ENCODE data around the gene NAT14.

The NAT14 gene

DNA sequence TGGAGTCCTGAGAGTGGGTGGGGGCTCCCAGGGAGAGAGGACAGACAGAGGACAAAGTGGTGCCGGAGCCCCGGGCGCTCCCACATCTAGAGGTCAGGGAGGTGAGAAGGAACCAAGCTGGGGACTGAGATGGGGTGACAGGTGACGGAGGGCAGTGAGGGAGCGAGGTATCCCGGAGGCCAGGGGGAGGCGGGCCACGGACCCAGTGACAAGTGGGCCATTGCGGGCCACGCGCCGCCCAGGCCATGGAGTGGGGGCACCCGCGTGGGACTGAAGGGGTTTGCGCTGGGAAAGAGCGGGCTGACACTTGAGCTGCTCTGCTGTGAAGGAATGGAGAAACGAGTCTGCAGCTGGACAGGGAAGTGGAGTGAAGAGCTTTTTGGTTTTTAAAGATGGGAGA lies 5.9 kb upstream of the NAT14 start:
- Histone ChIP-seq H3K4me3 (ENCODE audit: low read length) (no peak overlapping the region), H3K9me3 (ENCODE audit: control insufficient read depth, low read length) (no peaks in the 10 kb centered on the region), H3K27me3 (ENCODE audit: control insufficient read depth, insufficient read depth, low read length) (no peaks in the 10 kb centered on the region), H3K9ac (ENCODE audit: low read length) (no peak overlapping the region), H3K4me1 (ENCODE audit: control insufficient read depth, insufficient read depth, low read length) (peaks cover 9% of the 10 kb centered on the region), H3K36me3 (ENCODE audit: control insufficient read depth, insufficient read depth, low read length) (no peaks in the 10 kb centered on the region)

GRCh38 chr19:55479451-55480230 lies 5.3 kb upstream of the NAT14 start:
- Histone ChIP-seq H3K4me3 (ENCODE audit: low read length) (no peak overlapping the region), H3K27me3 (ENCODE audit: control insufficient read depth, insufficient read depth, low read length) (no peaks in the 10 kb centered on the region), H3K4me1 (ENCODE audit: control insufficient read depth, insufficient read depth, low read length) (peaks cover 15% of the 10 kb centered on the region), H3K9ac (ENCODE audit: low read length) (no peak overlapping the region), H3K9me3 (ENCODE audit: control insufficient read depth, low read length) (no peaks in the 10 kb centered on the region), H3K36me3 (ENCODE audit: control insufficient read depth, insufficient read depth, low read length) (no peaks in the 10 kb centered on the region)

DNA sequence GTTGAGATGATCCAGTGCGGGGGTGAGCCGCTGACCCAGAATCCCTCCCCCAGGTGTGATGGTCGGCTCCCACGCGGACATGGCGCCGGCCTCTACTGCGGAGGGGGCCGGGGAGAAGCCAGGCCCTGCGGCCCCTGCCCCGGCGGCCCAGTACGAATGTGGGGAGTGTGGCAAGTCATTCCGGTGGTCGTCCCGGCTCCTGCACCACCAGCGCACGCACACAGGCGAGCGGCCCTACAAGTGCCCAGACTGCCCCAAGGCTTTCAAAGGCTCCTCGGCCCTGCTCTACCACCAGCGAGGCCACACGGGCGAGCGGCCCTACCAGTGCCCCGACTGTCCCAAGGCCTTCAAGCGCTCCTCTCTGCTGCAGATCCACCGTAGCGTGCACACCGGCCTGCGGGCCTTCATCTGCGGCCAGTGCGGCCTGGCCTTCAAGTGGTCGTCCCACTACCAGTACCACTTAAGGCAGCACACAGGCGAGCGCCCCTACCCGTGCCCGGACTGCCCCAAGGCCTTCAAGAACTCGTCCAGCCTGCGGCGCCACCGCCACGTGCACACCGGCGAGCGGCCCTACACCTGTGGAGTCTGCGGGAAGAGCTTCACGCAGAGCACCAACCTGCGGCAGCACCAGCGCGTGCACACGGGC lies 3.7 kb upstream of the NAT14 start:
- Histone ChIP-seq H3K4me1 (ENCODE audit: control insufficient read depth, insufficient read depth, low read length) (peaks cover 16% of the 10 kb centered on the region), H3K4me3 (ENCODE audit: low read length) (no peak overlapping the region), H3K27me3 (ENCODE audit: control insufficient read depth, insufficient read depth, low read length) (no peaks in the 10 kb centered on the region), H3K9ac (ENCODE audit: low read length) (no peak overlapping the region), H3K9me3 (ENCODE audit: control insufficient read depth, low read length) (no peaks in the 10 kb centered on the region), H3K36me3 (ENCODE audit: control insufficient read depth, insufficient read depth, low read length) (no peaks in the 10 kb centered on the region)

GRCh38 chr19:55481794-55482155 lies 3.2 kb upstream of the NAT14 start:
- Histone ChIP-seq H3K36me3 (ENCODE audit: control insufficient read depth, insufficient read depth, low read length) (no peaks in the 10 kb centered on the region), H3K4me1 (ENCODE audit: control insufficient read depth, insufficient read depth, low read length) (peaks cover 17% of the 10 kb centered on the region), H3K4me3 (ENCODE audit: low read length) (no peak overlapping the region), H3K9me3 (ENCODE audit: control insufficient read depth, low read length) (no peaks in the 10 kb centered on the region), H3K9ac (ENCODE audit: low read length) (no peak overlapping the region), H3K27me3 (ENCODE audit: control insufficient read depth, insufficient read depth, low read length) (no peaks in the 10 kb centered on the region)

GRCh38 chr19:55482156-55482961 lies 2.6 kb upstream of the NAT14 start:
- peaks cover 23% of the 10 kb centered on the region for H3K4me1 ChIP-seq (ENCODE audit: control insufficient read depth, insufficient read depth, low read length)
- no peaks in the 10 kb centered on the region for H3K27me3 ChIP-seq (ENCODE audit: control insufficient read depth, insufficient read depth, low read length)
- no peak overlapping the region for H3K4me3 ChIP-seq (ENCODE audit: low read length)
- no peak overlapping the region for H3K9ac ChIP-seq (ENCODE audit: low read length)
- no peaks in the 10 kb centered on the region for H3K36me3 ChIP-seq (ENCODE audit: control insufficient read depth, insufficient read depth, low read length)
- H3K9me3 ChIP-seq (ENCODE audit: control insufficient read depth, low read length): no peaks in the 10 kb centered on the region

DNA sequence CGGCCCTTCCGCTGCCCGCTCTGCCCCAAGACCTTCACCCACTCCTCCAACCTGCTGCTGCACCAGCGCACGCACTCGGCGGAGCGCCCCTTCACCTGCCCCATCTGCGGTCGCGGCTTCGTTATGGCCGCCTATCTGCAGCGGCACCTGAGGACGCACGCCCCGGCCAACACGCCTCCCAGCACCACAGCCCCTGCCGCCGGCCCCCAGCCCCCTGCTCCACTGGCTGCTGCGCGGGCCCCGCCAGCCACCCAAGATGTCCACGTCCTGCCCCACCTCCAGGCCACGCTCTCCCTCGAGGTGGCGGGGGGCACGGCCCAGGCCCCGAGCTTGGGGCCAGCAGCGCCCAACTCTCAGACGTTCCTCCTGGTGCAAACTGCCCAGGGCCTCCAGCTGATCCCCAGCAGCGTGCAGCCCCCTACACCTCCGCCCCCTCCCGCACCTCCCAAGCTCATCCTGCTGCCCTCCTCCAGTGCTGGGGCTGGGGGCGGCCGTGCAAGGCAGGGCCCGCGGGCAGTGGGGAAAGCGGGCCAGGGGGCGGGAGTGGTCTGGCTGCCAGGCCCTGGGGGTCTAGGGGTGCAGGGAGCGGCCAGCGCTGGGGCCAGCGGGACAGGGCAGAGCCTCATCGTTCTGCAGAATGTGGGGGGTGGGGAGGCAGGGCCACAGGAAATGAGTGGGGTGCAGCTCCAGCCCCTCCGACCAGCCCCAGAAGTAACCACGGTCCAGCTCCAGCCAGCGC lies 1.9 kb upstream of the NAT14 start:
- Histone ChIP-seq H3K4me3 (ENCODE audit: low read length) (no peak overlapping the region), H3K4me1 (ENCODE audit: control insufficient read depth, insufficient read depth, low read length) (peaks cover 28% of the 10 kb centered on the region), H3K36me3 (ENCODE audit: control insufficient read depth, insufficient read depth, low read length) (no peaks in the 10 kb centered on the region), H3K27me3 (ENCODE audit: control insufficient read depth, insufficient read depth, low read length) (no peaks in the 10 kb centered on the region), H3K9me3 (ENCODE audit: control insufficient read depth, low read length) (no peaks in the 10 kb centered on the region), H3K9ac (ENCODE audit: low read length) (no peak overlapping the region)

DNA sequence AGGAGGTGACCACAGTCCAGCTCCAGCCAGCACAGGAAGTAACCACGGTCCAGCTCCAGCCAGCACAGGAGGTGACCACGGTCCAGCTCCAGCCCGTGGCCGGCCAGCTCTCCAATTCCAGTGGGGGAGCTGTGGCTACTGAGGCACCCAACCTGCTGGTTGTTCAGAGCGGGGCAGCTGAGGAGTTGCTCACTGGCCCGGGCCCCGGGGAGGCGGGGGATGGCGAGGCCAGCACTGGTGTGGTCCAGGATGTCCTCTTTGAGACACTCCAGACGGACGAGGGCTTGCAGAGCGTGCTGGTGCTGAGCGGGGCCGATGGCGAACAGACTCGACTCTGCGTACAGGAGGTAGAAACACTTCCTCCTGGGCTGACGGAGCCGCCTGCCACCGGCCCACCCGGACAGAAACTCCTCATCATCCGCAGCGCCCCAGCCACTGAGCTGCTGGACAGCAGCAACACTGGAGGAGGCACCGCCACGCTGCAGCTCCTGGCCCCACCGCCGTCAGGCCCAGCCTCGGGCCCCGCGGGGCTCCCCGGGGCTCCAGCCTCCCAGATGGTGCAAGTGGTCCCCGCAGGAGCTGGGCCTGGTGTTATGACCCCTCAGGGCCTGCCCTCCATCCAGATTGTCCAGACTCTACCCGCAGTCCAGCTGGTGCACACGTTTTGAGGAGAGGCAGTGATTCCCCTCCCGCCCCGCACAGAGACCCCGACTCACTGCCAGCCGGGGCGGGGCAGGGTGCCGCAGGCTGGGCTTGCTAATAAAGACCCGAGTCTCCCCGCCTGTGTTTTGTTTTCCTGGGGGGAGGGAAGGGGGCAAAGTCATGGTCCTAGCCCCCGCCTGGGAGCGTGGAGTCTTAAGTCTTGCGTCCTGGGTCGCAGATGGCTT lies 1.0 kb upstream of the NAT14 start:
- H3K27me3 ChIP-seq (ENCODE audit: control insufficient read depth, insufficient read depth, low read length): no peaks in the 10 kb centered on the region
- peaks cover 32% of the 10 kb centered on the region for H3K4me1 ChIP-seq (ENCODE audit: control insufficient read depth, insufficient read depth, low read length)
- H3K36me3 ChIP-seq (ENCODE audit: control insufficient read depth, insufficient read depth, low read length): no peaks in the 10 kb centered on the region
- peak overlapping the region; percentile 57 for H3K9ac ChIP-seq (ENCODE audit: low read length)
- no peaks in the 10 kb centered on the region for H3K9me3 ChIP-seq (ENCODE audit: control insufficient read depth, low read length)
- peak overlapping the region; percentile 14 for H3K4me3 ChIP-seq (ENCODE audit: low read length)

- H3K9ac ChIP-seq (ENCODE audit: low read length): peak overlapping the region; percentile 57
- no peaks in the 10 kb centered on the region for H3K9me3 ChIP-seq (ENCODE audit: control insufficient read depth, low read length)
- H3K27me3 ChIP-seq (ENCODE audit: control insufficient read depth, insufficient read depth, low read length): no peaks in the 10 kb centered on the region
- H3K4me1 ChIP-seq (ENCODE audit: control insufficient read depth, insufficient read depth, low read length): peaks cover 32% of the 10 kb centered on the region
- H3K4me3 ChIP-seq (ENCODE audit: low read length): peak overlapping the region; percentile 14
- H3K36me3 ChIP-seq (ENCODE audit: control insufficient read depth, insufficient read depth, low read length): no peaks in the 10 kb centered on the region
Measured at GRCh38 chr19:55485439-55486011, 537 bp downstream of the NAT14 start.

GRCh38 chr19:55486043-55486970 lies 1.3 kb downstream of the NAT14 start:
- Histone ChIP-seq H3K36me3 (ENCODE audit: control insufficient read depth, insufficient read depth, low read length) (no peaks in the 10 kb centered on the region), H3K9me3 (ENCODE audit: control insufficient read depth, low read length) (no peaks in the 10 kb centered on the region), H3K9ac (ENCODE audit: low read length) (no peak overlapping the region), H3K4me3 (ENCODE audit: low read length) (no peak overlapping the region), H3K27me3 (ENCODE audit: control insufficient read depth, insufficient read depth, low read length) (no peaks in the 10 kb centered on the region), H3K4me1 (ENCODE audit: control insufficient read depth, insufficient read depth, low read length) (peaks cover 32% of the 10 kb centered on the region)

All from mucosa of stomach (tissue), 1 donor.